Uterus (tissue), 2 donors: ENCODE results near the gene CSNK2A1.

ENCODE experiments used
- POLR2A ChIP-seq, 2 donors: fragments of 450-650 bp; IDR thresholded peaks; one replicate each; pipeline ENCODE4 v1.6.1; 2016; ENCODE audit warnings: antibody characterized with exemption in 2 of 2, mild to moderate bottlenecking in 1 of 2, moderate library complexity in 1 of 2
- TF ChIP-seq, protein P1 (sequence below), 4 experiments: fragments of 200-600 bp in 2 of 4; fragments of 450-650 bp in 2 of 4; sonication (generic) in 2 of 4; IDR thresholded peaks; one replicate each; pipeline ENCODE4 v1.5.1; 2016 to 2019; ENCODE audit warnings: antibody characterized with exemption in 4 of 4, mild to moderate bottlenecking in 2 of 4, moderate library complexity in 1 of 4

- TF ChIP-seq, protein P1, sequence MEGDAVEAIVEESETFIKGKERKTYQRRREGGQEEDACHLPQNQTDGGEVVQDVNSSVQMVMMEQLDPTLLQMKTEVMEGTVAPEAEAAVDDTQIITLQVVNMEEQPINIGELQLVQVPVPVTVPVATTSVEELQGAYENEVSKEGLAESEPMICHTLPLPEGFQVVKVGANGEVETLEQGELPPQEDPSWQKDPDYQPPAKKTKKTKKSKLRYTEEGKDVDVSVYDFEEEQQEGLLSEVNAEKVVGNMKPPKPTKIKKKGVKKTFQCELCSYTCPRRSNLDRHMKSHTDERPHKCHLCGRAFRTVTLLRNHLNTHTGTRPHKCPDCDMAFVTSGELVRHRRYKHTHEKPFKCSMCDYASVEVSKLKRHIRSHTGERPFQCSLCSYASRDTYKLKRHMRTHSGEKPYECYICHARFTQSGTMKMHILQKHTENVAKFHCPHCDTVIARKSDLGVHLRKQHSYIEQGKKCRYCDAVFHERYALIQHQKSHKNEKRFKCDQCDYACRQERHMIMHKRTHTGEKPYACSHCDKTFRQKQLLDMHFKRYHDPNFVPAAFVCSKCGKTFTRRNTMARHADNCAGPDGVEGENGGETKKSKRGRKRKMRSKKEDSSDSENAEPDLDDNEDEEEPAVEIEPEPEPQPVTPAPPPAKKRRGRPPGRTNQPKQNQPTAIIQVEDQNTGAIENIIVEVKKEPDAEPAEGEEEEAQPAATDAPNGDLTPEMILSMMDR (IDR thresholded peaks at IDR 0.05), result no peak
- TF ChIP-seq POLR2A (IDR thresholded peaks at IDR 0.05), result no peak
Observed at GRCh38 chr20:558117-558516, 14.5 kb upstream of the CSNK2A1 start.
